ENCODE results near the gene CAMTA1. TPM values are rescaled to one million over a fixed set of nuclear protein-coding genes. Genes with fewer than 3 reads are reported as not detected.

CAMTA1 gene
- total and polyA plus RNA-seq, 9 of the 15 experiments (the other 6 are each of a cell fraction or from before 2014, with no cell fraction given) = 43.9 to 161 (median 65.9) TPM

DNA sequence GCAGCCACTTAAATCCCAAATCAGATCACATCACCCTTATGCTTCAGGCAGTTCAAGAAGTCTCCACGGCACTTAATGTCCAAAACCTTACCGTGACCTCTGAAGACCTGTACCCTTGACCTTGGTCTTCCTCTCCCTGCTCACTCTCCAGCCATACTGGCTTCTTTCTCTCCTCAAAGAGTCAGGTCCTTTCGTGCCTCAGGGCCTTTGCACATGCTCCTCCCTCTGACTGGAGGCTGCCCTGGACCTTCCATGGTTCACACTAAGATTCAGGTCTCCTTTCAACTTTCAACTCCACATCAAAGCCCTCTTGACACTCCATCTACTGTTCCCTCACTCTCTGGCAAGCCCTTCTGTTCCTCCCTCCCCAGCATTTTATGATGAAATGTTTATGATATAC lies 695.9 kb downstream of the CAMTA1 start:
- ChIA-PET POLR2A (no interaction called here), CTCF (ENCODE audit: low intra/inter-chr PET ratio) (no interaction called here)
- H3K36me3 ChIP-seq (ENCODE audit: control insufficient read depth, insufficient read depth, low read length) = no peaks in the 10 kb centered on the region
- H3K4me2 ChIP-seq (ENCODE audit: insufficient read depth, low read length) = no peak overlapping the region
- no peaks in the 10 kb centered on the region for H3K9me1 ChIP-seq (ENCODE audit: control insufficient read depth, insufficient read depth, low read length)
- in situ Hi-C loops (cut with MboI) = no loop called here
- H3K9ac ChIP-seq (ENCODE audit: insufficient read depth in 1 of 2, low read depth in 2 of 2, low read length in 2 of 2) = no peak overlapping the region
- ATAC-seq (no peak), FAIRE-seq (no peak), DNase-seq (ENCODE audit: extremely low read depth in 1 of 4, low spot score in 3 of 4) (no peak)
- 3% methylated on average over 3 of the region's 3 CpGs for WGBS (ENCODE audit: insufficient coverage, low coverage, missing lambda C conversion rate)
- no peaks in the 10 kb centered on the region; the same call in 1 of the 2 replicates for H3K9me3 ChIP-seq (replicated peaks; ENCODE audit: control insufficient read depth, insufficient read depth, low read depth, low read length)
- H2AFZ ChIP-seq (ENCODE audit: low read depth, low read length) = no peak overlapping the region
- H3K27me3 ChIP-seq (ENCODE audit: control insufficient read depth in 2 of 2, insufficient read depth in 2 of 2, low read length in 2 of 2) = peaks cover 21 to 83% of the 10 kb centered on the region in 2 experiments
- peaks cover 27% of the 10 kb centered on the region for H4K20me1 ChIP-seq (replicated peaks; ENCODE audit: control insufficient read depth, insufficient read depth, low read length)
- H3K4me1 ChIP-seq (replicated peaks in 1 of 2; ENCODE audit: control insufficient read depth in 2 of 2, insufficient read depth in 2 of 2, low read length in 2 of 2) = no peaks in the 10 kb centered on the region
- no peak for TF ChIP-seq HDAC6 (IDR thresholded peaks at IDR 0.05; ENCODE audit: low read depth, low read length)
- no TSS peak for BruUV-seq (replicated peaks)
- intact Hi-C loops (cut with micrococcal nuclease) = no loop called here
- no peak overlapping the region for H3K27ac ChIP-seq (ENCODE audit: extremely low read depth, low read depth, low read length)
- H3K4me3 ChIP-seq = no peak overlapping the region
- no peaks in the 10 kb centered on the region for H3K79me2 ChIP-seq (ENCODE audit: control insufficient read depth, insufficient read depth, low read length)

- Histone ChIP-seq H3K9me1 (ENCODE audit: control insufficient read depth, insufficient read depth, low read length) (no peaks in the 10 kb centered on the region), H3K27me3 (ENCODE audit: control insufficient read depth in 2 of 2, insufficient read depth in 2 of 2, low read length in 2 of 2) (peaks cover 16 to 82% of the 10 kb centered on the region in 2 experiments), H4K20me1 (replicated peaks; ENCODE audit: control insufficient read depth, insufficient read depth, low read length) (peaks cover 23% of the 10 kb centered on the region), H2AFZ (ENCODE audit: low read depth, low read length) (no peak overlapping the region), H3K79me2 (ENCODE audit: control insufficient read depth, insufficient read depth, low read length) (no peaks in the 10 kb centered on the region), H3K4me3 (no peak overlapping the region), H3K36me3 (ENCODE audit: control insufficient read depth, insufficient read depth, low read length) (no peaks in the 10 kb centered on the region), H3K4me2 (ENCODE audit: insufficient read depth, low read length) (no peak overlapping the region), H3K27ac (ENCODE audit: extremely low read depth, low read depth, low read length) (no peak overlapping the region), H3K9ac (ENCODE audit: insufficient read depth in 1 of 2, low read depth in 2 of 2, low read length in 2 of 2) (no peak overlapping the region), H3K4me1 (replicated peaks in 1 of 2; ENCODE audit: control insufficient read depth in 2 of 2, insufficient read depth in 2 of 2, low read length in 2 of 2) (no peaks in the 10 kb centered on the region), H3K9me3 (replicated peaks; ENCODE audit: control insufficient read depth, insufficient read depth, low read depth, low read length) (no peaks in the 10 kb centered on the region; the same call in 1 of the 2 replicates)
- no peak for ATAC-seq
- intact Hi-C loops (cut with micrococcal nuclease) = no loop called here
- BruUV-seq (replicated peaks) = no TSS peak
- DNase-seq (ENCODE audit: extremely low read depth in 1 of 4, low spot score in 3 of 4) = no peak
- ChIA-PET POLR2A (interaction anchor here (0.6 kb wide), 1 partner anchor 10 kb away, joined by 3 read pairs; no protein-coding TSS in a partner anchor), CTCF (ENCODE audit: low intra/inter-chr PET ratio) (no interaction called here)
- WGBS (ENCODE audit: insufficient coverage, low coverage, missing lambda C conversion rate) = 0% methylated on average over 6 of the region's 6 CpGs
- no peak for FAIRE-seq
- TF ChIP-seq ESRRB (CRISPR knock-in tag; IDR thresholded peaks at IDR 0.05; ENCODE audit: borderline replicate concordance) (no peak), ETV6 (IDR thresholded peaks at IDR 0.05; ENCODE audit: borderline replicate concordance in 1 of 2, low read depth in 2 of 2, low read length in 1 of 2) (no peak), ETV6 (CRISPR knock-in tag; IDR thresholded peaks at IDR 0.05; ENCODE audit: borderline replicate concordance) (no peak), ZNF3 (CRISPR knock-in tag; IDR thresholded peaks at IDR 0.05) (no peak), ZFX (CRISPR knock-in tag; IDR thresholded peaks at IDR 0.05) (no peak), ZNF695 (CRISPR knock-in tag; IDR thresholded peaks at IDR 0.05) (no peak), ZNF316 (IDR thresholded peaks at IDR 0.05) (no peak), ZNF76 (CRISPR knock-in tag; IDR thresholded peaks at IDR 0.05; ENCODE audit: borderline replicate concordance) (no peak), PPARD (CRISPR knock-in tag; IDR thresholded peaks at IDR 0.05) (no peak), RB1 (IDR thresholded peaks at IDR 0.05; ENCODE audit: low read depth) (no peak), ZNF518B (CRISPR knock-in tag; IDR thresholded peaks at IDR 0.05) (no peak), EHMT2 (IDR thresholded peaks at IDR 0.05) (no peak), ETS2 (tag; IDR thresholded peaks at IDR 0.05; ENCODE audit: borderline replicate concordance, poor library complexity, severe bottlenecking) (no peak)
- in situ Hi-C loops (cut with MboI) = no loop called here
These were observed 696.8 kb downstream of the CAMTA1 start for GRCh38 chr1:7482077-7482476.
